T47D (cell line): ENCODE data around the gene VSIG10L.

Experiments
- DNase-seq, 2 experiments: peaks; one replicate each; pipeline versions ENCODE4 v3.0.0 to v3.0.0-alpha.2; 2011 to 2012; ENCODE audit warnings: low read depth in 1 of 2, low spot score in 1 of 2
- JUND ChIP-seq: IDR thresholded peaks from 2 replicates; pipeline ENCODE4 v1.6.1; 2012; ENCODE audit warnings: low read depth
- in situ Hi-C: cut with HindIII; loops from 2 replicates; pipeline ENCODE4 v1.10.0; 2016; ENCODE audit warnings: low sequenced_read_pairs, low pct_unique_long_range_greater_than_20kb

Gene VSIG10L

GRCh38 chr19:51370230-51370629 is 28.3 kb upstream of the VSIG10L start:
- no peak for TF ChIP-seq JUND
- DNase-seq = no peak
- in situ Hi-C loops = no loop called here

- in situ Hi-C loops = no loop called here
- no peak for TF ChIP-seq JUND
- no peak for DNase-seq
Observed at GRCh38 chr19:51368366-51369282, 26.7 kb upstream of the VSIG10L start, which contains the start of gene CLDND2. CLDND2 (minus strand) TSS chr19:51369003; CDS start chr19:51368577, 426 bp downstream.

GRCh38 chr19:51367565-51368365 is 25.8 kb upstream of the VSIG10L start:
- peak; percentile 73 to 97 for DNase-seq
- in situ Hi-C loops = no loop called here
- TF ChIP-seq JUND = no peak

- no peak for TF ChIP-seq JUND
- in situ Hi-C loops = no loop called here
- no peak for DNase-seq
Observed at GRCh38 chr19:51367255-51367564, 25.3 kb upstream of the VSIG10L start.

GRCh38 chr19:51366389-51367254 is 24.7 kb upstream of the VSIG10L start:
- TF ChIP-seq JUND = no peak
- in situ Hi-C loops = no loop called here
- peak; percentile 82 to 97 for DNase-seq

GRCh38 chr19:51365965-51366388 is 24.0 kb upstream of the VSIG10L start, which contains the start of gene ETFB:
ETFB (minus strand) TSS chr19:51366388; CDS start chr19:51366326, 62 bp downstream.
- TF ChIP-seq JUND = no peak
- in situ Hi-C loops = no loop called here
- DNase-seq = no peak

- in situ Hi-C loops = no loop called here
- peak in 1 of 2 experiments; percentile 28 for DNase-seq
- TF ChIP-seq JUND = no peak
Observed at GRCh38 chr19:51365211-51365964, 23.4 kb upstream of the VSIG10L start.

- DNase-seq = no peak
- in situ Hi-C loops = no loop called here
- no peak for TF ChIP-seq JUND
Observed at GRCh38 chr19:51364200-51365106, 22.5 kb upstream of the VSIG10L start.

GRCh38 chr19:51361239-51361638 is 19.3 kb upstream of the VSIG10L start:
- in situ Hi-C loops = no loop called here
- no peak for DNase-seq
- TF ChIP-seq JUND = no peak

GRCh38 chr19:51359294-51359693 is 17.4 kb upstream of the VSIG10L start:
- DNase-seq = no peak
- in situ Hi-C loops = no loop called here
- no peak for TF ChIP-seq JUND

GRCh38 chr19:51357952-51358351 is 16.0 kb upstream of the VSIG10L start:
- no peak for DNase-seq
- TF ChIP-seq JUND = no peak
- in situ Hi-C loops = no loop called here
